H1 (cell line): ENCODE data around the gene SANBR. TPM values are rescaled to one million over a fixed set of nuclear protein-coding genes. Genes with fewer than 3 reads are reported as not detected.

Experiments
- CBX5 ChIP-seq: fragments of 300-800, 300-1000 bp; sonication (generic); IDR thresholded peaks from 2 replicates; pipeline ENCODE4 v1.7.1; 2016; ENCODE audit warnings: antibody characterized with exemption, low read length, low read depth
- CHD7 ChIP-seq: fragments of 300-600 bp; sonication (generic); IDR thresholded peaks from 2 replicates; pipeline ENCODE4 v1.7.1; 2012; ENCODE audit warnings: low read length, moderate library complexity, mild to moderate bottlenecking, inconsistent platforms; ENCODE audit not compliant: insufficient replicate concordance
- E2F6 ChIP-seq: IDR thresholded peaks from 2 replicates; pipeline ENCODE4 v1.6.1; 2012; ENCODE audit warnings: inconsistent platforms
- KDM5A ChIP-seq: fragments of 200-600 bp; IDR thresholded peaks from 2 replicates; pipeline ENCODE4 v1.7.1; 2012; ENCODE audit warnings: mild to moderate bottlenecking, low read length, inconsistent platforms, mixed read lengths
- PHF8 ChIP-seq: fragments of 200-600 bp; sonication (generic); conservative IDR thresholded peaks from 2 replicates; pipeline ENCODE4 v1.7.1; 2012; ENCODE audit warnings: low read depth, mild to moderate bottlenecking, inconsistent platforms, low read length, moderate library complexity
- SAP30 ChIP-seq: fragments of 300-600 bp; sonication (generic); IDR thresholded peaks from 2 replicates; pipeline ENCODE4 v1.7.1; 2012; ENCODE audit warnings: low read length, moderate library complexity, mild to moderate bottlenecking, inconsistent platforms; ENCODE audit not compliant: insufficient read depth, insufficient replicate concordance
- TEAD4 ChIP-seq: IDR thresholded peaks from 2 replicates; pipeline ENCODE4 v1.6.1; 2012; ENCODE audit warnings: low read depth, low read length, inconsistent platforms, mixed read lengths
- polyA plus RNA-seq, 7 experiments: library from polyadenylated mRNA; depleted of rRNA in 3 of 7; stranded (reverse) in 5 of 7; unstranded in 2 of 7; fragments of >200 nt in 5 of 7; fragments of 200-250 nt in 2 of 7; gene quantifications; 1 replicate in 5 of 7; 2 replicates in 1 of 7; 4 replicates in 1 of 7; pipeline versions ENCODE4 v1.2.1 to v1.2.3, GENCODE V29; 2011 to 2013; ENCODE audit warnings: missing spikeins in 2 of 7, mixed read lengths in 2 of 7
- total RNA-seq: library from RNA; stranded (reverse); fragmentation: NEBNext Ultra II Directional; extraction: Animal tissue kit (Norgen Biotek cat#: 25700); gene quantifications from 2 replicates; pipeline ENCODE4 v1.2.1, GENCODE V29; 2021
- TF ChIP-seq, protein P1 (sequence below), 3 experiments: IDR thresholded peaks; 1 replicate in 2 of 3; 2 replicates in 1 of 3; pipeline versions ENCODE4 v1.5.1 to v1.6.1; 2011; ENCODE audit warnings: low read length in 3 of 3, mild to moderate bottlenecking in 3 of 3, inconsistent platforms in 2 of 3, low read depth in 1 of 3, moderate library complexity in 1 of 3; ENCODE audit not compliant: insufficient read depth in 1 of 3; ENCODE audit errors: control extremely low read depth in 1 of 3

Gene SANBR
- total and polyA plus RNA-seq, 2 of the 8 experiments (the other 6 are each of a cell fraction or from before 2014, with no cell fraction given): 3.4 to 12.1 TPM

GRCh38 chr2:61091485-61091884 is 25.8 kb downstream of the SANBR start (continued):
- TF ChIP-seq CHD7: no peak
- TF ChIP-seq, protein P1, sequence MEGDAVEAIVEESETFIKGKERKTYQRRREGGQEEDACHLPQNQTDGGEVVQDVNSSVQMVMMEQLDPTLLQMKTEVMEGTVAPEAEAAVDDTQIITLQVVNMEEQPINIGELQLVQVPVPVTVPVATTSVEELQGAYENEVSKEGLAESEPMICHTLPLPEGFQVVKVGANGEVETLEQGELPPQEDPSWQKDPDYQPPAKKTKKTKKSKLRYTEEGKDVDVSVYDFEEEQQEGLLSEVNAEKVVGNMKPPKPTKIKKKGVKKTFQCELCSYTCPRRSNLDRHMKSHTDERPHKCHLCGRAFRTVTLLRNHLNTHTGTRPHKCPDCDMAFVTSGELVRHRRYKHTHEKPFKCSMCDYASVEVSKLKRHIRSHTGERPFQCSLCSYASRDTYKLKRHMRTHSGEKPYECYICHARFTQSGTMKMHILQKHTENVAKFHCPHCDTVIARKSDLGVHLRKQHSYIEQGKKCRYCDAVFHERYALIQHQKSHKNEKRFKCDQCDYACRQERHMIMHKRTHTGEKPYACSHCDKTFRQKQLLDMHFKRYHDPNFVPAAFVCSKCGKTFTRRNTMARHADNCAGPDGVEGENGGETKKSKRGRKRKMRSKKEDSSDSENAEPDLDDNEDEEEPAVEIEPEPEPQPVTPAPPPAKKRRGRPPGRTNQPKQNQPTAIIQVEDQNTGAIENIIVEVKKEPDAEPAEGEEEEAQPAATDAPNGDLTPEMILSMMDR (IDR thresholded peaks at IDR 0.05; ENCODE audit: control extremely low read depth in 1 of 3, insufficient read depth in 1 of 3, low read depth in 1 of 3, low read length in 3 of 3): no peak
- TF ChIP-seq E2F6: no peak
- no peak for TF ChIP-seq CBX5
- TF ChIP-seq SAP30: no peak
- no peak for TF ChIP-seq KDM5A
- no peak for TF ChIP-seq TEAD4
- no peak for TF ChIP-seq PHF8
